H9 (cell line): Measurements from ENCODE around the gene IRF6. TPM values are rescaled to one million over a fixed set of nuclear protein-coding genes. Genes with fewer than 3 reads are reported as not detected.

Source experiments
- DNase-seq: peaks from one replicate; pipeline ENCODE4 v3.0.0-alpha.2; 2017
- H2AFZ ChIP-seq: one replicate; pipeline ENCODE4 v1.6.1; 2013; ENCODE audit warnings: mild to moderate bottlenecking, low read length, control low read depth, moderate library complexity
- H2AK5ac ChIP-seq: 2 replicates; pipeline ENCODE4 v1.6.1; 2013; ENCODE audit warnings: low read length, control low read depth, mixed read lengths; ENCODE audit not compliant: insufficient read length
- H2BK120ac ChIP-seq: one replicate; pipeline ENCODE4 v1.6.1; 2013; ENCODE audit warnings: low read depth, mild to moderate bottlenecking, low read length, control low read depth, inconsistent platforms; ENCODE audit not compliant: poor library complexity, severe bottlenecking
- H2BK12ac ChIP-seq: 2 replicates; pipeline ENCODE4 v1.6.1; 2013; ENCODE audit warnings: low read length, control low read depth, mixed read lengths, low read depth; ENCODE audit not compliant: insufficient read length
- H2BK15ac ChIP-seq: 2 replicates; pipeline ENCODE4 v1.6.1; 2013; ENCODE audit warnings: low read depth, low read length, control low read depth
- H2BK20ac ChIP-seq: one replicate; pipeline ENCODE4 v1.6.1; 2013; ENCODE audit warnings: low read depth, mild to moderate bottlenecking, low read length, control low read depth, inconsistent platforms; ENCODE audit not compliant: poor library complexity, severe bottlenecking
- H2BK5ac ChIP-seq: 2 replicates; pipeline ENCODE4 v1.6.1; 2013; ENCODE audit warnings: low read length, control low read depth, mixed read lengths; ENCODE audit not compliant: insufficient read length
- H3K14ac ChIP-seq: 2 replicates; pipeline ENCODE4 v1.6.1; 2013; ENCODE audit warnings: low read length, control low read depth; ENCODE audit not compliant: insufficient read depth
- H3K18ac ChIP-seq: 2 replicates; pipeline ENCODE4 v1.6.1; 2013; ENCODE audit warnings: low read depth, mild to moderate bottlenecking, mixed read lengths, low read length, control low read depth; ENCODE audit not compliant: insufficient read length
- H3K23ac ChIP-seq: 2 replicates; pipeline ENCODE4 v1.6.1; 2013; ENCODE audit warnings: low read length, control low read depth, mixed read lengths, low read depth; ENCODE audit not compliant: insufficient read length
- H3K23me2 ChIP-seq: 2 replicates; pipeline ENCODE4 v1.6.1; 2013; ENCODE audit warnings: low read depth, mild to moderate bottlenecking, mixed read lengths, low read length, control low read depth; ENCODE audit not compliant: insufficient read length, poor library complexity, severe bottlenecking
- H3K27ac ChIP-seq: 2 replicates; pipeline ENCODE4 v1.5.1; 2013; ENCODE audit warnings: low read length, control low read depth, mixed read lengths, low read depth; ENCODE audit not compliant: insufficient read length
- H3K27me3 ChIP-seq: 2 replicates; pipeline ENCODE4 v1.6.1; 2013; ENCODE audit warnings: low read length, control low read depth, inconsistent platforms; ENCODE audit not compliant: insufficient read depth
- H3K4ac ChIP-seq: 2 replicates; pipeline ENCODE4 v1.6.1; 2013; ENCODE audit warnings: low read depth, mild to moderate bottlenecking, control low read depth, inconsistent platforms, low read length, moderate library complexity
- H3K4me1 ChIP-seq: 2 replicates; pipeline ENCODE4 v1.6.1; 2013; ENCODE audit warnings: low read length, control low read depth, inconsistent platforms; ENCODE audit not compliant: insufficient read depth
- H3K4me2 ChIP-seq: 2 replicates; pipeline ENCODE4 v1.6.1; 2013; ENCODE audit warnings: low read length, control low read depth, mixed read lengths; ENCODE audit not compliant: insufficient read length, insufficient read depth
- H3K56ac ChIP-seq: 2 replicates; pipeline ENCODE4 v1.6.1; 2013; ENCODE audit warnings: low read depth, mild to moderate bottlenecking, mixed read lengths, low read length, control low read depth; ENCODE audit not compliant: insufficient read length
- H3K79me1 ChIP-seq: 2 replicates; pipeline ENCODE4 v1.6.1; 2013; ENCODE audit warnings: low read depth, mild to moderate bottlenecking, moderate library complexity, low read length, control low read depth, inconsistent platforms; ENCODE audit not compliant: insufficient read depth, poor library complexity, severe bottlenecking
- H3K79me2 ChIP-seq: 2 replicates; pipeline ENCODE4 v1.6.1; 2013; ENCODE audit warnings: low read length, control low read depth, inconsistent platforms; ENCODE audit not compliant: insufficient read depth
- H3K9ac ChIP-seq: 2 replicates; pipeline ENCODE4 v1.6.1; 2013; ENCODE audit warnings: low read length, control low read depth, mixed read lengths; ENCODE audit not compliant: insufficient read length; ENCODE audit errors: extremely low read depth
- H3K9me3 ChIP-seq: one replicate; pipeline ENCODE4 v1.6.1; 2013; ENCODE audit warnings: low read depth, low read length, inconsistent platforms; ENCODE audit not compliant: control insufficient read depth
- H3T11ph ChIP-seq: one replicate; pipeline ENCODE4 v1.6.1; 2013; ENCODE audit warnings: mild to moderate bottlenecking, low read length, control low read depth, inconsistent platforms
- H4K20me1 ChIP-seq: one replicate; pipeline ENCODE4 v1.6.1; 2013; ENCODE audit not compliant: control insufficient read depth, insufficient read length, insufficient read depth
- H4K5ac ChIP-seq: 2 replicates; pipeline ENCODE4 v1.6.1; 2013; ENCODE audit warnings: low read depth, mild to moderate bottlenecking, mixed read lengths, low read length, control low read depth; ENCODE audit not compliant: insufficient read length
- H4K8ac ChIP-seq: replicated peaks from 2 replicates; pipeline ENCODE4 v1.6.1; 2013; ENCODE audit warnings: low read length, control low read depth, mixed read lengths, low read depth; ENCODE audit not compliant: insufficient read length
- H4K91ac ChIP-seq: 2 replicates; pipeline ENCODE4 v1.6.1; 2013; ENCODE audit warnings: low read depth, mild to moderate bottlenecking, moderate library complexity, mixed read lengths, low read length, control low read depth; ENCODE audit not compliant: insufficient read length
- H3K27ac Mint-ChIP-seq, 3 experiments: 2 replicates in 2 of 3; 3 replicates in 1 of 3; pipeline ENCODE4 v1.8.0; 2020 to 2021; ENCODE audit warnings: mixed read lengths in 3 of 3, mild to moderate bottlenecking in 1 of 3, moderate library complexity in 1 of 3
- H3K27me3 Mint-ChIP-seq: 2 replicates; pipeline ENCODE4 v1.8.0; 2021; ENCODE audit warnings: low read depth, mild to moderate bottlenecking, moderate library complexity, mixed read lengths
- H3K36me3 Mint-ChIP-seq, 3 experiments: 2 replicates in 2 of 3; 3 replicates in 1 of 3; pipeline ENCODE4 v1.8.0; 2020 to 2021; ENCODE audit warnings: low read depth in 3 of 3, mixed read lengths in 3 of 3; ENCODE audit not compliant: insufficient read depth in 1 of 3
- H3K4me1 Mint-ChIP-seq, 2 experiments: 2 replicates each; pipeline ENCODE4 v1.8.0; 2020; ENCODE audit warnings: mixed read lengths in 2 of 2
- H3K4me3 Mint-ChIP-seq, 2 experiments: 2 replicates in 1 of 2; 3 replicates in 1 of 2; pipeline ENCODE4 v1.8.0; 2020 to 2021; ENCODE audit warnings: mild to moderate bottlenecking in 2 of 2, mixed read lengths in 2 of 2, moderate library complexity in 1 of 2
- H3K9me3 Mint-ChIP-seq, 2 experiments: 2 replicates in 1 of 2; 3 replicates in 1 of 2; pipeline ENCODE4 v1.8.0; 2020; ENCODE audit warnings: mild to moderate bottlenecking in 2 of 2, mixed read lengths in 2 of 2, moderate library complexity in 1 of 2
- total RNA-seq: library from RNA; stranded (reverse); gene quantifications from 2 replicates; pipeline ENCODE4 v1.2.1, GENCODE V29; 2021
- TF ChIP-seq, protein P1 (sequence below): fragments of 200-600 bp; sonication (generic); conservative IDR thresholded peaks from 3 replicates; pipeline ENCODE4 v1.8.0; 2021; ENCODE audit warnings: antibody characterized with exemption, mild to moderate bottlenecking

Gene IRF6
- total RNA-seq, 1 experiment from 2014 or later: 7.1 TPM

DNA sequence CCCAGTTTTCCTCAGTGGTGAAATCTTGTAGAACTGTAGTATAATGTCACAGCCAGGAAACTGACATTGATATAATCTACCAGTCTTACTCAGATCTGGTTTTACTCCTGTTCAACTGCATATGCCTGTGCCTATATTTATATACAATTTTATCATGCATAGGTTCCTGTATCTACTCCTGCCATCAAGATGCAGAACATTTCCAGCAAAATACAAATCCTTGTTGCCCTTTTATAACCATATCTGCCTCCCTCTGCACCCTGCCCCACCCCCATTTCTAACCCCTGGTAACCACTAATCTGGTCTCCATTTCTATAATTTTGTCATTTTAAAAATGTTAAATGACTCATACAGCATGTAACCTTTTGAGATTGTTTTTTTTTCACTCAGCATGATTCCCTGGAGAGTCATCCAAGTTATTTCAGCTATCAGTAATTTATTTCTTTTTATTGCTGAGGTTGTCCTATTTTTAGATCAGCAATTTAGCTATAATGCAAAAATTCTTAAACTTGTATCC is 29.9 kb upstream of the IRF6 start:
- no peak overlapping the region for H2BK5ac ChIP-seq
- no peak overlapping the region for H2BK120ac ChIP-seq
- no peak overlapping the region for H2AFZ ChIP-seq
- H4K91ac ChIP-seq: no peak overlapping the region
- no peak overlapping the region for H2BK15ac ChIP-seq
- no peaks in the 10 kb centered on the region for H4K20me1 ChIP-seq
- DNase-seq: no peak
- Mint-ChIP-seq H3K4me3 (no peak overlapping the region), H3K4me1 (no peaks in the 10 kb centered on the region), H3K27ac (no peak overlapping the region), H3K9me3 (no peaks in the 10 kb centered on the region), H3K27me3 (no peaks in the 10 kb centered on the region), H3K36me3 (peaks cover 26 to 95% (median 83%) of the 10 kb centered on the region in 3 experiments; a peak in 6 of 7 replicates)
- H3K4me1 ChIP-seq: no peaks in the 10 kb centered on the region
- TF ChIP-seq, protein P1, sequence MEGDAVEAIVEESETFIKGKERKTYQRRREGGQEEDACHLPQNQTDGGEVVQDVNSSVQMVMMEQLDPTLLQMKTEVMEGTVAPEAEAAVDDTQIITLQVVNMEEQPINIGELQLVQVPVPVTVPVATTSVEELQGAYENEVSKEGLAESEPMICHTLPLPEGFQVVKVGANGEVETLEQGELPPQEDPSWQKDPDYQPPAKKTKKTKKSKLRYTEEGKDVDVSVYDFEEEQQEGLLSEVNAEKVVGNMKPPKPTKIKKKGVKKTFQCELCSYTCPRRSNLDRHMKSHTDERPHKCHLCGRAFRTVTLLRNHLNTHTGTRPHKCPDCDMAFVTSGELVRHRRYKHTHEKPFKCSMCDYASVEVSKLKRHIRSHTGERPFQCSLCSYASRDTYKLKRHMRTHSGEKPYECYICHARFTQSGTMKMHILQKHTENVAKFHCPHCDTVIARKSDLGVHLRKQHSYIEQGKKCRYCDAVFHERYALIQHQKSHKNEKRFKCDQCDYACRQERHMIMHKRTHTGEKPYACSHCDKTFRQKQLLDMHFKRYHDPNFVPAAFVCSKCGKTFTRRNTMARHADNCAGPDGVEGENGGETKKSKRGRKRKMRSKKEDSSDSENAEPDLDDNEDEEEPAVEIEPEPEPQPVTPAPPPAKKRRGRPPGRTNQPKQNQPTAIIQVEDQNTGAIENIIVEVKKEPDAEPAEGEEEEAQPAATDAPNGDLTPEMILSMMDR: no peak
- H3K79me2 ChIP-seq: no peaks in the 10 kb centered on the region
- H2BK12ac ChIP-seq: no peak overlapping the region
- H3K27ac ChIP-seq: no peak overlapping the region
- no peak overlapping the region for H3K4ac ChIP-seq
- H3K27me3 ChIP-seq: no peaks in the 10 kb centered on the region
- no peaks in the 10 kb centered on the region for H3K23me2 ChIP-seq
- H4K5ac ChIP-seq: no peak overlapping the region
- H3K56ac ChIP-seq: no peak overlapping the region
- H3K9ac ChIP-seq: no peak overlapping the region
- H3K18ac ChIP-seq: no peak overlapping the region
- H3K9me3 ChIP-seq: no peaks in the 10 kb centered on the region
- H3K4me2 ChIP-seq: no peak overlapping the region
- no peak overlapping the region for H4K8ac ChIP-seq
- H2AK5ac ChIP-seq: no peak overlapping the region
- H3K14ac ChIP-seq: no peak overlapping the region
- no peaks in the 10 kb centered on the region for H3K79me1 ChIP-seq
- H2BK20ac ChIP-seq: no peak overlapping the region
- no peak overlapping the region for H3K23ac ChIP-seq
- H3T11ph ChIP-seq: no peak overlapping the region
